ENCODE results near the gene BTNL9.
A peak's percentile ranks its signal among the peaks of the same experiment; 100 is the strongest.

BTNL9 gene

DNA sequence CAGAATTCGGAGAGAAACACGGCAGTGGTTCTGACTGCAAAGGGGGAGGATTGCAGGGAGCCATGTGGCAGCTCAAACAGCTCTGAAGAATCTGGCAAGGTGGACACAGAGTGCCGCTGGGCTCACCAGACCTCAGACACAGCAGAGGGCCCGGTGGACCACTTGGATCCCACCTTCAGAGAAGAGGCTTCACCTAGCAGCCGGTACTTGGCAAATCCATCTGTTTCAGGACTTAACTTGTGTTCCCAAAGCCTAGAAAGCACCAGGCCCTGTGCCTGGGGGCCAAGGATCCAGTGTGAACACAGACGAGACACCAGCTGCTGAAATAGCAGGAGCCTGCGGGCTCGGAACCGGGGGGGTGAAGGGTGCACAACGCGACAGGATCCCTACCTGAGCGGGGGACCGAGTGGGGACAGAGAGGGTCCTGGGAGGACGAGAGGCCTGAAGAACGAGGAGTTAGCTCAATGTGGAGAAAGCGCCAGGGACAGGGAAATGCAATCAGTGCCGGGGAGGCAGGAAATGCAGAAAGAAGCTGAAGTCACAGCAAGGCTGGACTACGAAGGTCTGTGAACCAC is 44.6 kb downstream of the BTNL9 start:
- Histone ChIP-seq H3K27ac (no peak overlapping the region), H3K27me3 (replicated peaks) (no peaks in the 10 kb centered on the region), H3K4me3 (ENCODE audit: low read depth, low read length) (no peak overlapping the region), H3K36me3 (replicated peaks) (no peaks in the 10 kb centered on the region)
- TF ChIP-seq, protein P1, sequence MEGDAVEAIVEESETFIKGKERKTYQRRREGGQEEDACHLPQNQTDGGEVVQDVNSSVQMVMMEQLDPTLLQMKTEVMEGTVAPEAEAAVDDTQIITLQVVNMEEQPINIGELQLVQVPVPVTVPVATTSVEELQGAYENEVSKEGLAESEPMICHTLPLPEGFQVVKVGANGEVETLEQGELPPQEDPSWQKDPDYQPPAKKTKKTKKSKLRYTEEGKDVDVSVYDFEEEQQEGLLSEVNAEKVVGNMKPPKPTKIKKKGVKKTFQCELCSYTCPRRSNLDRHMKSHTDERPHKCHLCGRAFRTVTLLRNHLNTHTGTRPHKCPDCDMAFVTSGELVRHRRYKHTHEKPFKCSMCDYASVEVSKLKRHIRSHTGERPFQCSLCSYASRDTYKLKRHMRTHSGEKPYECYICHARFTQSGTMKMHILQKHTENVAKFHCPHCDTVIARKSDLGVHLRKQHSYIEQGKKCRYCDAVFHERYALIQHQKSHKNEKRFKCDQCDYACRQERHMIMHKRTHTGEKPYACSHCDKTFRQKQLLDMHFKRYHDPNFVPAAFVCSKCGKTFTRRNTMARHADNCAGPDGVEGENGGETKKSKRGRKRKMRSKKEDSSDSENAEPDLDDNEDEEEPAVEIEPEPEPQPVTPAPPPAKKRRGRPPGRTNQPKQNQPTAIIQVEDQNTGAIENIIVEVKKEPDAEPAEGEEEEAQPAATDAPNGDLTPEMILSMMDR (IDR thresholded peaks at IDR 0.05; ENCODE audit: low read depth, low read length, missing control alignments), result no peak
- in situ Hi-C loops (cut with HindIII; ENCODE audit: low pct_ligation_motif_present, low sequenced_read_pairs), result no loop called here
- DNase-seq, result no peak

DNA sequence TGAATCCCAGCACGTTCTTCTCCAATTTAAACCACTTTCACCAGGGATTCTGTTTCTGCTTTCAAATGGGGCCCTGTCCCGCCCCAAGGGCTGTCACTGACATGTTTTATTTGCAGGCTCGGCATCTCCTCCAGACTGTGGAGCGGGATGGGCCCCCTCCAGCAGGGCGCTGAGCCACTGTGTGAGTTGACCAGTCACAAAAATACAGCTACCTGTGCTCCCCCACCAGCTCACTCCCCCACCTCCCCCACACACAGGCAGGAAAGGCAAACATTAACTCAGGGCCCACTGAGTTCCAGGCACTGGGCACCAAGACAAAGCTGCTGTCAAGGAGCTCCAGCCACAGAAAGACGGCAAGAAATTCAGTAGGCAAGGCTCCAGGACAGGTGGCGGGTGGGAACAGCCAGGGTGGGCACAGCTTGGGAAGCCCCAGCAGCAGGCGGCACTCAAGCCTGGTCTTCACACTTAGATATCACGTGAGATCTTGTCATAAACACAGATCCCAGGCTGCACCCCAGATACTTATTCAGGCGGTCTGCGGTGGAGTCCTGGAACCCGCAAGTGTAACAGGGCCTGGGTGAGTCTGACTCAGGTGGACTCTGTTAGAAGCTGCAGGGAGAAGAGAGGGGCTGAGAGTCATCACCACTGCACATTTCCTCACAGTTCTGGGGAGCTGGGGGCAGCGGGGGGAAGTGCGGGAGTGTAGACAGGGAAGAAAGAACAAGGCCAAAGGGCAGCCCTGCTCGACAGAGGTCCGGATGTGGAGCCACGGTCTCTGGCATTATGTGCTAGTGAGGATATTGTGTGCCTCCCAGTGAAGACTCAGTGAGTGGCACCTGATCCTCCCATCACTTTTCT is 46.2 kb downstream of the BTNL9 start:
- Histone ChIP-seq H3K27me3 (replicated peaks) (no peaks in the 10 kb centered on the region), H3K36me3 (replicated peaks) (no peaks in the 10 kb centered on the region), H3K4me3 (ENCODE audit: low read depth, low read length) (no peak overlapping the region), H3K27ac (no peak overlapping the region)
- in situ Hi-C loops (cut with HindIII; ENCODE audit: low pct_ligation_motif_present, low sequenced_read_pairs), result no loop called here
- DNase-seq, result no peak
- TF ChIP-seq, protein P1 (IDR thresholded peaks at IDR 0.05; ENCODE audit: low read depth, low read length, missing control alignments), result no peak

DNA sequence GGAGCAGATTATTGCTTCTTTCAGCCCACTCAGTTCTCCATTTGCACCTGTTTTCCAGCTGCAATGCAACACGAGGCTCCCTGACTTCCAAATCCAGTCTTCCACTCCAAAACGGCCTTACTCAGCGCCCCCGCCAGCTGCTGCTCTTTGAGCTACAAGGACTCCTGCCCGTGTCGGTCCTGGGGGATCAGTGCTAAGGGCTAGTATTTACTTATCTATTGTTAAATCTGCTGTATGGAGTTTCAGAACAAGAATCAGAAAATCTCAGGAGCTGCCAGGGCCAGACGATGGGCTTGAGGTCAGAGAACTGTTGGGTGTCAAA is 46.8 kb downstream of the BTNL9 start:
- Histone ChIP-seq H3K27me3 (replicated peaks) (no peaks in the 10 kb centered on the region), H3K4me3 (ENCODE audit: low read depth, low read length) (no peak overlapping the region), H3K27ac (no peak overlapping the region), H3K36me3 (replicated peaks) (no peaks in the 10 kb centered on the region)
- no peak for DNase-seq
- TF ChIP-seq, protein P1 (IDR thresholded peaks at IDR 0.05; ENCODE audit: low read depth, low read length, missing control alignments), result no peak
- in situ Hi-C loops (cut with HindIII; ENCODE audit: low pct_ligation_motif_present, low sequenced_read_pairs), result no loop called here

DNA sequence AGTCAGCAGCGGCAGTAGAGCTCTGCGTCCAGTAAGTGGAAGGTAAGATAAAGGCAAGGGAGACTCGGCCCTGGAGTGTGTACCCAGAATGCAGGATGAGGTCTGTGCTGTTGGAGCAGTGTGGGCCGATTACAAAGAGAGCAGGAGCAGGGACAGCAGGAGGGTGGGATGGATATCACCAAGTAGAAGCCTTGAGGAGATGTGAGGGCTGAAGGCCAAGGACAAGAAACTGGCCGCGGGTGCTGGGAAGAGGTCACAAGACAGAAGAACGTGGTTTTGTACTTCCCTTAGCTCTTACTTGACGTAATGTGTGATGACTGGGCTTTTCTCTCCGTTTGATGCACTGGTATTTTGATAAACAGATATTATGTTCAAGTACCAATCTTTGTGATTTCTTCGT is 47.2 kb downstream of the BTNL9 start:
- H3K4me3 ChIP-seq (ENCODE audit: low read depth, low read length), result no peak overlapping the region
- no peaks in the 10 kb centered on the region for H3K36me3 ChIP-seq (replicated peaks)
- H3K27me3 ChIP-seq (replicated peaks), result no peaks in the 10 kb centered on the region
- no peak overlapping the region for H3K27ac ChIP-seq
- no peak for DNase-seq
- TF ChIP-seq, protein P1 (IDR thresholded peaks at IDR 0.05; ENCODE audit: low read depth, low read length, missing control alignments), result no peak
- in situ Hi-C loops (cut with HindIII; ENCODE audit: low pct_ligation_motif_present, low sequenced_read_pairs), result no loop called here

DNA sequence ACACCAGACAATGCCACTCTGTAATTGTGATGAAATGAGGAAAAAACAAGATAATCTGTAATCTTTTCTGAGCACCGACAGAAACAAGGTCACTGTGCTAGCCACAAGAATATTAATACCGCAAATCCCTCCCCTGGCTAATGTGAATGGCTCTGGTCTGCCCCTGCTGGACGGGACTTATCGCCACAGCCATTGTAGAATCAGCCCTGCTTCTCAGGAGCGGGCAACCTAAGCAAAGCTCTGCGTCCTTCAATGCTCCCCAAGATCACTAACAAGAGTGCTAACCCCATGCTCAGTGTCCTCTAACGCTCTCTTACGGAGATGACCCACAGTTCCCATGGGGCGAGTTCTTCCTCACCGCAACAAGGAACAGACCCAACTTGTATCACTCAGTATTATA is 48.2 kb downstream of the BTNL9 start:
- Histone ChIP-seq H3K4me3 (ENCODE audit: low read depth, low read length) (no peak overlapping the region), H3K27ac (no peak overlapping the region), H3K27me3 (replicated peaks) (no peaks in the 10 kb centered on the region), H3K36me3 (replicated peaks) (no peaks in the 10 kb centered on the region)
- in situ Hi-C loops (cut with HindIII; ENCODE audit: low pct_ligation_motif_present, low sequenced_read_pairs), result no loop called here
- no peak for DNase-seq
- TF ChIP-seq, protein P1 (IDR thresholded peaks at IDR 0.05; ENCODE audit: low read depth, low read length, missing control alignments), result peak; percentile 62
